Muscle of leg (tissue), 11 donors: ENCODE data around the gene MMRN2. TPM values are rescaled to one million over a fixed set of nuclear protein-coding genes. Genes with fewer than 3 reads are reported as not detected.
"Not testable (repeated sequence)": the region's sequence is repeated elsewhere in the genome, so short reads cannot be mapped to it uniquely, and the experiment has no call there.

Source experiments
- DNase-seq: peaks from one replicate; pipeline ENCODE4 v3.0.0; 2013
- H3K27ac ChIP-seq: one replicate; pipeline ENCODE4 v1.5.1; 2013; ENCODE audit warnings: mild to moderate bottlenecking, low read length, control low read depth
- H3K27me3 ChIP-seq: one replicate; pipeline ENCODE4 v1.6.1; 2013; ENCODE audit warnings: low read length; ENCODE audit not compliant: control insufficient read depth, insufficient read depth
- H3K36me3 ChIP-seq: one replicate; pipeline ENCODE4 v1.6.1; 2013; ENCODE audit warnings: low read length; ENCODE audit not compliant: control insufficient read depth, insufficient read depth
- H3K4me1 ChIP-seq: one replicate; pipeline ENCODE4 v1.6.1; 2013; ENCODE audit warnings: low read length; ENCODE audit not compliant: control insufficient read depth, insufficient read depth
- H3K4me3 ChIP-seq: one replicate; pipeline ENCODE4 v1.5.1; 2013; ENCODE audit warnings: low read length, control low read depth
- H3K9me3 ChIP-seq: replicated peaks from 2 replicates; pipeline ENCODE4 v1.6.1; 2013; ENCODE audit warnings: low read depth, low read length; ENCODE audit not compliant: control insufficient read depth
- WGBS: methylation state at CpG from one replicate; pipeline ENCODE4 v1.1.5; 2013; ENCODE audit warnings: missing lambda C conversion rate; ENCODE audit not compliant: insufficient coverage; 5-methylcytosine and 5-hydroxymethylcytosine counted together
- polyA plus RNA-seq, 8 donors: library from polyadenylated mRNA; unstranded; fragments of 120-200 nt; gene quantifications; one replicate each; pipeline versions ENCODE4 v1.2.1 to v1.2.3, GENCODE V29; 2013; ENCODE audit warnings: inconsistent platforms in 1 of 8, low replicate concordance in 1 of 8; ENCODE audit not compliant: insufficient read length in 8 of 8, insufficient read depth in 1 of 8
- total RNA-seq: library from RNA; stranded (reverse); fragments of 120-200 nt; gene quantifications from one replicate; pipeline ENCODE4 v1.2.4, GENCODE V29; 2013

The MMRN2 gene
- total and polyA plus RNA-seq, 9 donors: 17.9 to 25.4 (median 23.1) TPM

DNA sequence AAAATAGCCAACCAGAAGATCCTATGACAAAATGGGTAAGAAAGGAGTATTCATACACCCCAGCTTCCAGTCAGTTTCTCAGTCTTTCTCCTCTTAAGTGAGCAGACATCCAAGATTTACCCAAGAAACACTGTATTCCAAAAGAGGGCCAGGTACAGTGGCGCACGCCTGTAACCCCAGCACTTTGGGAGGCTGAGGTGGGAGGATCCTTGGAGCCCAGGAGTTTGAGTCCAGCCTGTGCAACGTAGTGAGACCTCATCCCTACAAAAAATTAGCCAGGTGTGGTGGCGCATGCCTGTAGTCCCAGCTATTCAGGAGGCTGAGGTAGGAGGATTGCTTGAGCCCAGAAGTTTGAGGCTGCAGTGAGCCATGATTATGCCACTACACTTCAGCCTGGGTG is 9.6 kb downstream of the MMRN2 start:
- not testable (repeated sequence) for H3K9me3 ChIP-seq, H3K36me3 ChIP-seq, DNase-seq, H3K27ac ChIP-seq, H3K27me3 ChIP-seq, H3K4me3 ChIP-seq
- H3K4me1 ChIP-seq: peaks cover 19% of the 10 kb centered on the region
- no CpG with 5 or more reads among the region's 4 CpGs for WGBS

DNA sequence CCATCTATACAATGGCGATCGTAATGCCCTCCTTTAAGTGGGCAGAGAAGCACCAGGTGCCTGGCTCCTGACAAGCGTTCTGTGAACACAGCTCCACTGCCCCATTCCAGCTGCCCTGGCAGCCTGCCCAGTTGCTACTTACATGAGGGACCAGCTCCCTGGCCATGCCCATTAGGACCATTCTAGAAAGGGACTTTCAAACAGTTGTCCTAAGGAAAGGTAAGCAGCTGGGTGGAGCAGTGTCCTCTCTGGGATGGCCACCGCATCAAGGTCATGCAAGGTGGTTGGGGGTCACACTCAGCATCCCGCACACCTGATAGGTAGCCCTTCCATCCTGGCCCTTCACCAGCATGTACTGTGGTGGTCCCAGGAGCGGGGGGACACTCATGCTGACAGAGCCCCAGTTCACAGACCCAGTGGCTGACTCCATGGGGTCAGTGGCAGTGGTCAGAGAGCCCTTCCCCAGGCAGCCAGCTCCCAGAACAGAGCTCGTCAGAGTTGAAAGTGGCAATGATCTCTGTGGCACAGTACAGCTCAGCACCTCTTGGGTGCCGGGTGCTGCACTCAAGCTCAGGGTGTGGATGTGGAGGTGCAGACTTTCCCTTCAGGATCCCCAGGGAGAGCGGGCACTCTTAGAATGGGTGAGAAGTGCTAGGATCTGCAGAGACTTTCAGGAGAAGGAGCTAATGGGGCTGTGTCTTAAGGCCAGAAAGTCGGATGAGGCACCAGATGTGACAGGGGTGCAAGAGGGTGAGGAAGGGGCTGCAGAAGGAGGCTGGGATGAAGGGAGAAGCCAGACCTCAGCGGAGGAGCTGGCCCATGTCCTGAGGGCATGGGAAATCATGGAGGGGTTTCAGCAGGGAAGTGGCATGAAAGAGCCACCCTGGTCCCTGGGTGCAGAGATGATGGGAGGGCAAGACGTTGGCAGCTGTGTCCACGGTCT is 10.9 kb downstream of the MMRN2 start:
- Histone ChIP-seq H3K36me3 (no peaks in the 10 kb centered on the region), H3K4me1 (peaks cover 19% of the 10 kb centered on the region)
- 79% methylated on average over 13 of the region's 13 CpGs for WGBS

DNA sequence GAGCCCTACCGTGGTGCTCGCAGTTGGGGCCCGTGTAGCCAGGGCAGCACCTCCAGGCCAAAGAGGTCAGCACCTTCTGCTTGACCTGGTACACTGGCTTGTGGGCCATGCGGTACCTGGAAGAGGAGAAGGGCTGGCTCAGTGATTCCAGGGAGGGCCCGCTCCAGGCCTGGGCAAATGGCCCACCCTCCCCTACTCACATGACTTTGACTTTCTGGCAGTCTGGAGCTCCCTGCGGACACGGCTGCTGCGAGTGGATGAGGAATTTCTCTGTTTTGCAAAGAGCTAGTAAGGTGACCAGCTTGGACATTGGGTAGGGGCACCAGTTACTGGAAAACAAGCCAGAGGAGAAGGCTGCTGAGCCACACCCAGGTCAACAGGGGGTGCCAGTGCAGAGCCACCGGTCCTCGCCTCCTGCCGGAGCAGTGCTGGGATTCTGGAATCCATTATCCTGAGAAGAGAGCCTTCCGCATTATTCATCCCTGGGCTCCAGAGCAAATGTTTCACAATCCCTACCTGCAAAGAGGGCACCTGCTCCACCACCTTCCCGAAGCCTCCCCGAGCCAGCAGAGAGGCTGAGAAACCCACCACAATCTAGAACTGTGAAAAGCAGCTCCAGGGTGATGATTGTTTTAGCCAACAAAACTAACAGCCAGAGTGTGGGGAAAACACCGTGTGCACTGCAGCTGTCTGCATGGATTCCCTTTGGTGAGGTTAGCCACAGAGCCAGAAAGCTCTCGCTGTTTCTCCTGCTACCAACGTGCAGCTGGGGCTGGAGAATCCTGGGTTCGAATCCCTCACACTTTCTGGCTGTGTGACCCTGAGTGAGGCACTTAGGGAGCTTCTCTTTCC is 11.8 kb downstream of the MMRN2 start:
- Histone ChIP-seq H3K36me3 (no peaks in the 10 kb centered on the region), H3K27ac (no peak overlapping the region)

More for the DNA sequence above, 10.9 kb downstream of the MMRN2 start:
- H3K27me3 ChIP-seq: peaks cover 3% of the 10 kb centered on the region
- peak; percentile 54 for DNase-seq
- no peaks in the 10 kb centered on the region for H3K9me3 ChIP-seq
- H3K4me3 ChIP-seq: no peak overlapping the region
- no peak overlapping the region for H3K27ac ChIP-seq

DNA sequence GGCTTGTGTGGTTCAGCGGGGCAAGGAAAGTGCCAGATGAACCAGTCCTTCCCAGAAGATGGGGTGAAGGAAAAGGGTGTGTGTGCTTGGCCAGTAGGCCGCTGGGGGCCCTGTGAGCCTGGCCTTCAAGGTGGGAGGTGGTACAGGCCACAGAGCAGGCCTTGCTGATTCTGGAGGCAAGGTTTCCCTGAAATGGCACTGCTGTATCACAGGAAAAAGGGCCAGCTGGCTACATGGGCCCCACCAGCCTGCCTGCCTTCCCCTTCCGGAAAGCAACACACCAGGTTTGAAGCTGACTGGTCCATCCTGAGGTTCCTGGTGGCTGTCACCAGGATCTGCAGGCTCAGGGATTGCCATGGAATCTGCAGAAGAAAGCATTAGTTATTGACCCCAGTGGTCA is 12.5 kb downstream of the MMRN2 start:
- no peak for DNase-seq
- no peaks in the 10 kb centered on the region for H3K9me3 ChIP-seq
- H3K4me1 ChIP-seq: peaks cover 19% of the 10 kb centered on the region
- WGBS: 74% methylated on average over 3 of the region's 3 CpGs
- H3K27ac ChIP-seq: no peak overlapping the region
- peaks cover 3% of the 10 kb centered on the region for H3K27me3 ChIP-seq
- no peaks in the 10 kb centered on the region for H3K36me3 ChIP-seq
- H3K4me3 ChIP-seq: no peak overlapping the region

More for the DNA sequence above, 11.8 kb downstream of the MMRN2 start:
- Histone ChIP-seq H3K4me1 (peaks cover 19% of the 10 kb centered on the region), H3K27me3 (peaks cover 3% of the 10 kb centered on the region), H3K9me3 (no peaks in the 10 kb centered on the region), H3K4me3 (no peak overlapping the region)
- peak; percentile 70 for DNase-seq
- WGBS: 40% methylated on average over 14 of the region's 18 CpGs

DNA sequence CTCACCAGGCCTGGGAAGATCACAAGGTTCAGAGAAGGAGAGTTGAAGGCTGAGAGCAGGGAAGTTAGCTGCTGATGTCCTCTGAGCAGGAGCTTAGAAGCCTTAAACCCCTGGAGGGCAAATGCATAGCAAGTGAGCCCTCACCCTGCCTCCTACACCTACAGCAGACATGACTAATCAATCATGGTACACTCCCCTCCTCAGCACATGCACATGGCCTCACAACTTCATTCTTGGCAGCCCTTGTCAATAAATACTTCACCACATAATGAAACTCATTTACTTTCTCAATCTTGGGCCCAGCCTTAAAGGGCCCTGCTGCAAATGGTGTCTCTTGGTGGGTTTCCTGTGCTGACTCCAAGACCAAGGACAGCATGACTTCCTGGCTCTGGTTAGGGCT is 12.9 kb downstream of the MMRN2 start:
- no peak overlapping the region for H3K27ac ChIP-seq
- DNase-seq: peak; percentile 20
- H3K4me1 ChIP-seq: peaks cover 21% of the 10 kb centered on the region
- peaks cover 3% of the 10 kb centered on the region for H3K27me3 ChIP-seq
- no peaks in the 10 kb centered on the region for H3K9me3 ChIP-seq
- H3K4me3 ChIP-seq: no peak overlapping the region
- no peaks in the 10 kb centered on the region for H3K36me3 ChIP-seq

DNA sequence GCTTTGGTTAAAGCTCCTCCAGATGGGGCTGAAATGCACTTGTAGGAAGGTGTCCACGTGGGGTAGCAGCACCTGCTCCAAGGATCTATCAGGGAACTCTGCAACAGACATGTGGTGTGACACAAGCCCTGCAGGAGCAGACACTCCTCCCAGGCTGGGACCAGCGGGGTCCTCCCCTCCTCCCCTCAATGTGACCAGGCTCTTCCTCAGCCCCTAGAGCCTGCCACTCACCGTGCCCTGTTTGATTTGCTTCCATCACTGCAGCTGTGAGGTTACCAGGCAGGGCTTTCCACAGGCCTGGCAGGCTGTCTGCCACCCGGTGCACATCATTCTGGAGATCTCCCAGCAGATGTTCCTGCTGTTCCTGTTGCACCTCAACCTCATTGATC is 13.4 kb downstream of the MMRN2 start:
- Histone ChIP-seq H3K4me1 (peaks cover 21% of the 10 kb centered on the region), H3K36me3 (no peaks in the 10 kb centered on the region)

DNA sequence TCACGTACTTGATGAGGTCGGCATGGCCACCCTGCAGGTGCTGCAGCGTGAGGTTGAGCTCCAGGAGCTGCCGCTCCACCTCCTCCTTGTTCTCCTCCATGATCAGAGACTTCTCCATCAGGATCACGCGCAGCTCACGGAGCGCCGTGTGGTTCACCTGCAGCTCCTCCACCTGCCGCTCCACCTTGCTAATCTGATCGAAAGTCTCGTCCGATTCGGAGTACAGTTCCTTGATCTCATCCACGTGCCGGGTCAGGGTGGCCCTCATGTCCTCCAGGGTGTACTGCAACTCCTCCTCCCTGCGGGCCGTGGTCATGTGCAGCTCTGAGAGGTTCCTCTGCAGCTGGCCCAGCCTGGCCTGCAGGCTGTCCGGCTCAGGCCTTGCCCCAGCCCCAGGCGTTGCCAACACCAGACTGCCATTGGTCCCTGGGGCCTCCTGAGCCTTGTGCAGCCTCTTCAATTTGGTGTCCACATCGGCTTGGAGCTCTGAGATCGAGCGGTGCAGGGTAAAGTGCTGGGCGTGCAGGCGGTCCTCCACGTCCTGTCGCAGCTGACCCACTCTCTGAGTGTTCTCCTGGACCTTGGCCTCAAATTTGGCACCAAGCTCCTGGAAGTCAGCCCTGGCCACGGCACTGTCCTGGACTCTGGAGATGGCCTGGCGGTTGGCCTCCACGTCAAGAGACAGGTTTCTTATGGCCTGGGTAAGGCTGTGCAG is 13.9 kb downstream of the MMRN2 start:
- no peak overlapping the region for H3K27ac ChIP-seq
- H3K4me1 ChIP-seq: peaks cover 21% of the 10 kb centered on the region
- no peaks in the 10 kb centered on the region for H3K36me3 ChIP-seq
- peaks cover 3% of the 10 kb centered on the region for H3K27me3 ChIP-seq
- no peak overlapping the region for H3K4me3 ChIP-seq
- no peak for DNase-seq
- 89% methylated on average over 30 of the region's 30 CpGs for WGBS
- H3K9me3 ChIP-seq: no peaks in the 10 kb centered on the region

More for the DNA sequence above, 13.4 kb downstream of the MMRN2 start:
- H3K4me3 ChIP-seq: no peak overlapping the region
- no peaks in the 10 kb centered on the region for H3K9me3 ChIP-seq
- WGBS: 92% methylated on average over 4 of the region's 4 CpGs
- no peak overlapping the region for H3K27ac ChIP-seq
- DNase-seq: no peak
- H3K27me3 ChIP-seq: peaks cover 3% of the 10 kb centered on the region

DNA sequence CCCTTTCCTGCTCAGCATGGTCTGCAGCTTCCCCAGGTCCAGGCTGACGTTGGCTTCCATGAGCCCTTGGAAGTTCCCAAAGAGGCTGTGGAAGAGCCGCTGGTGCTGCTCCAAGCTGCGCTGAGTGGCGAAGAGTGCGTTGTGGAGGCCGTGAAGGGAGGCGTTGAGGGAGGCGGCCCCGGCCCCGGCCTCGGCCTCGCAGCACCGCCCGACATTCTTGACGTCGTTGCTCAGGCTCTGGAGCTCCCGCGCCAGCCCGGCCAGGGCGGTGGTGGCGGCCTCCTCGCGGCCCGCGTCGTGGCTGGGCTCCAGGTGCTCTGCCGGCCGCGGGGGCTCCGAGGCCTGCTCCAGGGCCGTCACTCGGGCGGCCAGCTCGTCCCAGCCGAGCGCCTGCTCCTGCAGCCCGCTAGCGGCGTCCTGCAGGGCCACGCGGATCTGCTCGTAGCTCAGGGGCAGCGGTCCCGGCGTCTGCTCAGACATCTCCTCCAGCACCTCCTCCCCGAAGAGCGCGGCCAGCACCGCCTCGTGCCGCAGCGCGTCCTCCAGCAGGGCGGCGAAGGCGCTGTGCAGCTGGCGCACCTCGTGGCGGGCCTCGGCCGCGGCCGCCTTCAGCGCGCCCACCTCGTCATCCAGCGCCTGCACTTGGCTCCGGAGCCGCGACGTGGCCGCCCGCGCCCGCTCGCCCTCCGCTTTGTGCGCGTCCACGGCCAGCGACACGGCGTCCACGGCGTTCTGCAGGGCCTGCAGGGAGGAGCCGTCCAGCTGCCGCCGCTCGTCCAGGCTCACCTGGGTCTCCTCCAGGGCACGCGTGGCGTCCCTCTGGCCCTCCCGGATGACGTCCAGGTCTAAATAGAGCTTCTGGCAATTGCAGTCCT is 14.7 kb downstream of the MMRN2 start:
- DNase-seq: peak; percentile 28
- H3K27ac ChIP-seq: no peak overlapping the region
- 49% methylated on average over 86 of the region's 94 CpGs for WGBS
- peaks cover 21% of the 10 kb centered on the region for H3K4me1 ChIP-seq
- peaks cover 3% of the 10 kb centered on the region for H3K27me3 ChIP-seq
- H3K4me3 ChIP-seq: no peak overlapping the region
- H3K36me3 ChIP-seq: no peaks in the 10 kb centered on the region
- no peaks in the 10 kb centered on the region for H3K9me3 ChIP-seq

DNA sequence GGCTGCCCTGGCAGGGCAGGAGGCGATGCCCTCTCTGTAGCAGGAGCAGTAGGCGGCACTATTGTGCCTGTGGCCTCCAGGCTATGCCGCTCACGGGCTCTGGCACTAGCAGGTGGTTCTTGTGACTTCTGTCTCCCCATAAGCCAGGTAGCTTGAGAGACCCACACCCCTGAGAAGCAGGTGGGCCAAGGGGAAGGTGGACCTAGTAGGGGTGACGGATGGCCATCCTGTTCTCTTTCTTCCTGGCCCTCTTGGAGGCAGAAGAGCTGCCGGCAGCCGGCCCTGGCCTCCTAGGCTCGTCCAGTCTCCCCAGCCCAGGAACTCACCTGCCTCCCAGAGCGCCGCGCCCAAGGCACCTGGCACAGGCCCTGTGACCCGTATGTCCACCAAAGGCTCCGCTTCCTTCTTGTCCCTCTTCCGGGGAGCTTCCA is 15.4 kb downstream of the MMRN2 start:
- Histone ChIP-seq H3K9me3 (no peaks in the 10 kb centered on the region), H3K36me3 (no peaks in the 10 kb centered on the region), H3K27me3 (peaks cover 3% of the 10 kb centered on the region), H3K4me1 (peaks cover 21% of the 10 kb centered on the region), H3K27ac (no peak overlapping the region), H3K4me3 (no peak overlapping the region)
- WGBS: 91% methylated on average over 14 of the region's 14 CpGs
- DNase-seq: no peak
